WERI-Rb-1 (cell line): ENCODE data around the gene BMP5.

Experiments used
- DNase-seq: peaks from one replicate; pipeline ENCODE4 v3.0.0-alpha.2; 2020
- H3K27ac ChIP-seq: fragments of 250-450 bp; sonication (Bioruptor Pico); 2 replicates; pipeline ENCODE4 v1.5.1; 2020; ENCODE audit warnings: mild to moderate bottlenecking, moderate library complexity
- H3K27me3 ChIP-seq: fragments of 250-450 bp; sonication (Bioruptor Pico); 2 replicates; pipeline ENCODE4 v1.5.1; 2021; ENCODE audit warnings: mild to moderate bottlenecking, low read depth, moderate library complexity; ENCODE audit not compliant: insufficient read depth, severe bottlenecking
- H3K36me3 ChIP-seq: fragments of 250-450 bp; sonication (Bioruptor Pico); 2 replicates; pipeline ENCODE4 v1.5.1; 2020; ENCODE audit warnings: mild to moderate bottlenecking, moderate library complexity
- H3K4me3 ChIP-seq: 2 replicates; pipeline ENCODE4 v1.5.1; 2011; ENCODE audit warnings: low read depth, mild to moderate bottlenecking, control low read depth, low read length
- H3K9me3 ChIP-seq: fragments of 250-450 bp; sonication (Bioruptor Pico); 2 replicates; pipeline ENCODE4 v1.5.1; 2021; ENCODE audit warnings: mild to moderate bottlenecking, moderate library complexity; ENCODE audit not compliant: severe bottlenecking
- CTCF ChIP-seq: IDR thresholded peaks from 2 replicates; pipeline ENCODE4 v1.5.1; 2011; ENCODE audit warnings: low read depth, mild to moderate bottlenecking, control low read depth, inconsistent platforms, low read length

BMP5 gene

GRCh38 chr6:55875400-55875799 is at the start of gene BMP5:
Gene BMP5 (minus strand): TSS chr6:55875590. CDS start chr6:55874865, 725 bp downstream.
- no peaks in the 10 kb centered on the region for H3K9me3 ChIP-seq
- no peaks in the 10 kb centered on the region for H3K36me3 ChIP-seq
- no peaks in the 10 kb centered on the region for H3K27me3 ChIP-seq
- no peak for DNase-seq
- H3K4me3 ChIP-seq, result no peak within 1 kb of the TSS
- no peak for TF ChIP-seq CTCF
- no peak within 1 kb of the TSS for H3K27ac ChIP-seq

- DNase-seq, result no peak
- no peaks in the 10 kb centered on the region for H3K27me3 ChIP-seq
- TF ChIP-seq CTCF, result no peak
- H3K36me3 ChIP-seq, result no peaks in the 10 kb centered on the region
- H3K9me3 ChIP-seq, result no peaks in the 10 kb centered on the region
- H3K27ac ChIP-seq, result no peak overlapping the region
- no peak overlapping the region for H3K4me3 ChIP-seq
Measured at GRCh38 chr6:55922406-55922805, 47.0 kb upstream of the BMP5 start.

GRCh38 chr6:55919716-55920308 is 44.4 kb upstream of the BMP5 start:
- TF ChIP-seq CTCF, result no peak
- DNase-seq, result no peak

GRCh38 chr6:55918639-55919038 is 43.2 kb upstream of the BMP5 start:
- no peak for DNase-seq
- no peak for TF ChIP-seq CTCF
- no peaks in the 10 kb centered on the region for H3K27me3 ChIP-seq
- no peak overlapping the region for H3K4me3 ChIP-seq
- H3K36me3 ChIP-seq, result no peaks in the 10 kb centered on the region
- no peak overlapping the region for H3K27ac ChIP-seq
- no peaks in the 10 kb centered on the region for H3K9me3 ChIP-seq

More at GRCh38 chr6:55919716-55920308, 44.4 kb upstream of the BMP5 start:
- Histone ChIP-seq H3K27ac (no peak overlapping the region), H3K27me3 (no peaks in the 10 kb centered on the region), H3K4me3 (no peak overlapping the region), H3K9me3 (no peaks in the 10 kb centered on the region), H3K36me3 (no peaks in the 10 kb centered on the region)

DNA sequence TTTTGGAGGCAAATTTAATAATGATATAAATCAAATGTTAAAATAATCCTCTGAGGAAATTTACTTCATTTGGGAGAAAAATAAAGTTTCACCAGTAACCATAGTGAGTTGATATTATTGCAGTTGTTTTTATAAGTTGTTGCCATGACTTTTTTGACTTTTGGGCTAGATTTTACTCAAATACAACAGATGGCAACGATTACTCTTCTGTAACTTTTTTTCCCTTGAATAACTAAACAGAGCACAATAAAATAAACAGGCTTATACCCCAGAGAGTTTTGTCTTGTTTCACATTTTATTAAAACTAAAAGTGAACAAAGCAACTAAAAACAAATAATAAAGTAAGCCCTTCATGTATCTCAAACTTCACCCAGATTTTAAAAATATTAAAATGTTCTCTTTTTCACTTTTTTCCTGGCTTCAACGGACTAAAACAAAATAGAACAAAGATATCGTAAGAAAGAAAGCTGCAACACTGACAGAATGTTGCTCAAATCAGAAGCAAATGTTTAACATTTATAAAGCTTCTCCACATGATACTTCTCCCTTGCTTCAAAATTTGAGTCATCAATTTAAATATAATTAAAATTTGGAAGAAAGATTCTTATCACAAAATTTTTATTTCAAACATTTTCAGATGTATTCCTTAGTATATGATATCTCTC is 42.5 kb upstream of the BMP5 start:
- TF ChIP-seq CTCF, result no peak
- Histone ChIP-seq H3K9me3 (no peaks in the 10 kb centered on the region), H3K27ac (no peak overlapping the region), H3K27me3 (no peaks in the 10 kb centered on the region), H3K4me3 (no peak overlapping the region), H3K36me3 (no peaks in the 10 kb centered on the region)
- no peak for DNase-seq

- H3K9me3 ChIP-seq, result no peaks in the 10 kb centered on the region
- no peak overlapping the region for H3K4me3 ChIP-seq
- no peaks in the 10 kb centered on the region for H3K27me3 ChIP-seq
- DNase-seq, result no peak
- H3K36me3 ChIP-seq, result no peaks in the 10 kb centered on the region
- TF ChIP-seq CTCF, result no peak
- no peak overlapping the region for H3K27ac ChIP-seq
Measured at GRCh38 chr6:55916188-55916587, 40.8 kb upstream of the BMP5 start.
